RWPE1 (cell line): ENCODE results near the gene FAM107B.

ENCODE experiments used
- CTCF ChIA-PET: fragments of 350-600 bp; sonication (Branson Sonifier 250); formaldehyde crosslinking; extraction: SDS; loops from one replicate; lab custom pipeline; 2021; lab: Yijun Ruan, JAX
- POLR2A ChIA-PET: fragments of 400-600 bp; formaldehyde crosslinking; extraction: SDS; loops from one replicate; lab custom pipeline; 2020; ENCODE audit warnings: antibody characterized with exemption; ENCODE audit not compliant: low non-redundant PET; lab: Yijun Ruan, JAX
- DNase-seq: peaks from one replicate; pipeline ENCODE4 v3.0.0; 2012; ENCODE audit warnings: low spot score
- H3K27ac ChIP-seq: fragments of 450-650 bp; 2 replicates; pipeline ENCODE4 v1.5.1; 2017
- TF ChIP-seq, protein P1 (sequence below): fragments of 450-650 bp; conservative IDR thresholded peaks from 2 replicates; pipeline ENCODE4 v1.5.1; 2017; ENCODE audit warnings: low read depth, mild to moderate bottlenecking

The FAM107B gene

DNA sequence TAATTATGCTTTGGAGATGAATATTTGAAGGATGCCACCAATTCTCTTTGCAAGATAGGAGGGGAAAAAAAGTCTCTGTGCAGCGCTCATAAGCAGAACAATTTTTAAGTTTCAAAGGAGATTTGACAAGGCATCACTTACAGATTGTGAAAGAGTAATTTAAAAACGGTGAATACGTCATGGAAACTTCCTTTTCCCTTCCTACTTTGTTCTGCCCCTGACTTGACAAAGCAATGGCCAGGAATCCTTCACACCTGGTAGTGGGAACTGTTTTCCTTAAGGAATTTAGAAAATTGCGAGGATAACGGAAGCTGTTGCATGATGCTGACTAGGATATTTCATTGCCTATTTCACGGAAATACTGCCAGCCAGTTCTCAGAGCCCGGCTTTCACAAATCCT, 16.7 kb downstream of the FAM107B start:
- ChIA-PET CTCF (no interaction called here), POLR2A (no interaction called here)
- no peak for DNase-seq

DNA sequence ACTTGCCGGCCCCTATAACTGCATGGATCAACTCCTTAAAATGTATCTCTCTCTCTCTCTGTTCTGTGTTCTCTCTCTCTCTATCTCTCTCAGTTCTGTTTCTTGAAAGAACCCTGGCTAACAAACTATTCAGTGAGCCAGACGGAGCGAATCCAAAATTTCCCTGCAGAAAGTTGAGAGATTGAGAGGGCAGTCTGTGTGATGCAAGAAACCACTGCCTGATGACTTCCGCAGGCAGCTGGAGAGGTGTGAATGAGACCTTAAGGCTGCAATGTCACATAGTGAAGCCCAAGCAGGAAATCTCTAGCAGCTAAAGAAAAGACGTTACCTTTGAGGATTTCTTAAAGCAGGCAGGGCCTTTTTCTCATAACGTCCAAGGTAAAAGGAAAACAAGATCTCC, 17.3 kb downstream of the FAM107B start:
- ChIA-PET POLR2A (no interaction called here), CTCF (no interaction called here)
- DNase-seq: no peak
- no peak overlapping the region for H3K27ac ChIP-seq
- TF ChIP-seq, protein P1, sequence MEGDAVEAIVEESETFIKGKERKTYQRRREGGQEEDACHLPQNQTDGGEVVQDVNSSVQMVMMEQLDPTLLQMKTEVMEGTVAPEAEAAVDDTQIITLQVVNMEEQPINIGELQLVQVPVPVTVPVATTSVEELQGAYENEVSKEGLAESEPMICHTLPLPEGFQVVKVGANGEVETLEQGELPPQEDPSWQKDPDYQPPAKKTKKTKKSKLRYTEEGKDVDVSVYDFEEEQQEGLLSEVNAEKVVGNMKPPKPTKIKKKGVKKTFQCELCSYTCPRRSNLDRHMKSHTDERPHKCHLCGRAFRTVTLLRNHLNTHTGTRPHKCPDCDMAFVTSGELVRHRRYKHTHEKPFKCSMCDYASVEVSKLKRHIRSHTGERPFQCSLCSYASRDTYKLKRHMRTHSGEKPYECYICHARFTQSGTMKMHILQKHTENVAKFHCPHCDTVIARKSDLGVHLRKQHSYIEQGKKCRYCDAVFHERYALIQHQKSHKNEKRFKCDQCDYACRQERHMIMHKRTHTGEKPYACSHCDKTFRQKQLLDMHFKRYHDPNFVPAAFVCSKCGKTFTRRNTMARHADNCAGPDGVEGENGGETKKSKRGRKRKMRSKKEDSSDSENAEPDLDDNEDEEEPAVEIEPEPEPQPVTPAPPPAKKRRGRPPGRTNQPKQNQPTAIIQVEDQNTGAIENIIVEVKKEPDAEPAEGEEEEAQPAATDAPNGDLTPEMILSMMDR: no peak

More for the DNA sequence above, 16.7 kb downstream of the FAM107B start:
- TF ChIP-seq, protein P1: no peak
- H3K27ac ChIP-seq: no peak overlapping the region

DNA sequence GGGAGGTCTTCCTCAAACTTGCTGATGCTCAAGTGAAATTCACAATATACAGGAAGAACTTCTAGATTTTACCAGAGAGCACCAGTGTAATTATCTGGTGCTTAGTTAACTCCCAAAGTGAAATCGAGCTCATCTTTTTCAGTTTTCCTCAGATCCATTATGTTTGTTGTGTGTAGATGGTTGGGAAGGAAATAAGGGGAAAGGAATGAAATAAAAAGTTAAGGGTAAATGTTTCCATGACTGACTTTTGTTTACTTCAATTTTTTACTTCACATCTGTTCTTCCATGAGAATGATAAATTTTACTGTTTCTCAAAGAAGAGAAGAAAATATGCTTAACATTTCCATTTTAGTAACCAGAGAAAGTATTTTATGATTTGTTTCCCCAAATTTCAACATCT, 21.3 kb downstream of the FAM107B start:
- CTCF ChIA-PET: no interaction called here
- TF ChIP-seq, protein P1: no peak
- POLR2A ChIA-PET: no interaction called here
- no peak overlapping the region for H3K27ac ChIP-seq
- DNase-seq: no peak

DNA sequence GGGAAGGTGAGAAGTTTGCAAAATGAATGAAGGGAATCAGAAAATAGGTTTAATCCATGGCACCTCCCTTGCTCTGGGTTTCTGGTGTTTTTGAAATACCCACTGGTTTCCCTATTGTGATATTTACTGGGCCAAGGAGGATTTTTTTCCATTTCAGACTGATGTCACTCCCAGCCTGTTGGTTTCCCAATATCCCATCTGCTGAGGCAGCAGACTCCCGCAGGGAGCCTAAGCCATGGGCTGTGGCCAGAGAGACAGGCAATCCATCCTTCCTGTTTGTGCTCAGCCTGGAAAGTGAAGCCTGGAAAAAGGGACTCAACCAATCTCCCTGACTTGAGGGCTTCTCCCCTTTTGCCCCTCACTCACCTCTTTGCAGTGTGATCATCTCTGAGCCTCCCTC, 22.8 kb downstream of the FAM107B start:
- ChIA-PET CTCF (no interaction called here), POLR2A (no interaction called here)
- H3K27ac ChIP-seq: no peak overlapping the region
- no peak for DNase-seq
- TF ChIP-seq, protein P1: no peak

DNA sequence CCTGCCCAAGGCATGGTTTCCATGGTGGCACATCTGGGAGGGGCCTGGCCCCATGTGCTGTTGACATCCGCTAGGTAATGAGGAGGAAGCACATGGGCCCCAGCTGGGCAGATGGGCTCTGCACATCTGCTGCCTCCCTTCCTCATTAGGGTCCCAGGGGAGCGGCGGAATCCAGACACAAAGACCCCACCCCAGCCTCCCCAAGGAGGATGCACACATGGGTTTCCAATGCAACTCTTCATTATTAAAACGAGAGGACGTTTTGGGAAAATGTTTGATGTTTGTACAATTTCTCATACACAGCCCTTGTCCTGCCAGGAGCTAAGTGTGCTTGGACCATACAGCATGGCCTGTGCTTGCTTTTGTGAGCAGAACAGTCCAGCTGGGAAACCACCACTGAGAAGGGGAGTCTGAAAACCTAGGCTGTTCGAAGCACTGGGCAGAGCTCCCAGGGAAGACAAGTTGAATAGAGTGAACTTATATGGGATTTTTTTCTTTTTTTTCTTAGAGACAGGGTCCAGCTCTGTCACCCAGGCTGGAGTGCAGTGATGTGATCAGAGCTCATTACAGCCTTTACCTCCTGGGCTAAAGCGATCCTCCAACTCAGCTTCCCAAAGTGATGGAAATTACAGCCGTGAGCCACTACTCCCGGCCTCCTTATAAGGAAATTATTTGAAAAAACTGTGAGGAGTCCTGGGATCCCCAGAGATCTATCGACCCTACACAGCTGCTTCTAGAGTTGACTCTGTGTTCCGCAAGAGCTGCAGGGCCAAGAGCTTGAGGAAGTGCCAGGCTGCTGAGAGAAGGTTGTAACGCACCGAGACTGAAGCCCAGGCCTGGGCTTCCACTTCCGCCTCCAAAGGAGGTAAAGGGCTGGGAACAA, 23.4 kb downstream of the FAM107B start:
- TF ChIP-seq, protein P1: no peak
- DNase-seq: no peak
- no peak overlapping the region for H3K27ac ChIP-seq
- CTCF ChIA-PET: no interaction called here
- POLR2A ChIA-PET: no interaction called here

DNA sequence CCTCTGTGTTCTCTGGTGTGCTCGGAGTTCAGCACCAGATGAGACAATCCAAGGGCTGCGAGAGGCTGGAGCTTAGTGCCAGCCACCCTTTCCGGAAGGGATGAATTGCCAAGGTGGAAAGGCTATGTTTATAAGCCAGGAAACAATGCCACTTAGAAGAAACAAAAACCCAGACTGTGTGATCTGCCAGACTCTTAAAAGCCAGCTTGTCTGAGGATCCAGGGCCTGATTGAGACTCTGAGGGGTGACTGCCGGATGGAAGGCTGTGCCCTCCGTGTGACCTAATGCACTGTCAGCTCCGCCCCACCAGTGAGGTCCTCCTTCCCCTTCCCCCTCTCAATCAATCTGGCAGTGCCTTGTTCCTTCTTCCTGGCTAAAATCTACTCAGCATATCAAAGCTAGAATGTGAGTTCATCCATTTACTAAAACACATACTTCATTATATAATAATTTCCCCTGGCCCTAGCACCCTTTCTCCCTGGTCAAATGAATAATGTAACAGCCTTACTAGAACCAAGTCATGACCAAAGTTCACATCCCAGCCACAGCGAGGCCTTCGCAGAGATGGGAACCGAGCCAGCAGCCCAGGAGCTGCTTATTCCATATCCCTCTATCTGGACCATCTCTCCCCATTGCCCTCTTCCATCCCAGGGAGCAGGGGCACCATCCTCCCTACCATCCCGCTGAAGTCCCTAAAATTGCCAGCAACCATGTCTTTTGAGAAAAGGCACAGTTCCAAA, 25.5 kb downstream of the FAM107B start:
- no peak for DNase-seq
- ChIA-PET POLR2A (no interaction called here), CTCF (no interaction called here)
- no peak overlapping the region for H3K27ac ChIP-seq
- TF ChIP-seq, protein P1: no peak
